MM.1S (cell line): Measurements from ENCODE around the gene BSG.

Source experiments
- CTCF ChIP-seq: fragments of 300-600 bp; sonication (generic); IDR thresholded peaks from 2 replicates; pipeline ENCODE4 v1.5.1; 2016; ENCODE audit warnings: antibody characterized with exemption, low read length, mixed read lengths
- EZH2 ChIP-seq: fragments of 300-600 bp; sonication (generic); optimal IDR thresholded peaks from 2 replicates; pipeline ENCODE3; 2017; ENCODE audit warnings: low read depth, mild to moderate bottlenecking, antibody characterized with exemption, low read length, mixed read lengths
- EZH2phosphoT487 ChIP-seq: fragments of 300-600 bp; sonication (generic); IDR thresholded peaks from 2 replicates; pipeline ENCODE4 v1.6.1; 2018; ENCODE audit warnings: antibody characterized with exemption, low read length

DNA sequence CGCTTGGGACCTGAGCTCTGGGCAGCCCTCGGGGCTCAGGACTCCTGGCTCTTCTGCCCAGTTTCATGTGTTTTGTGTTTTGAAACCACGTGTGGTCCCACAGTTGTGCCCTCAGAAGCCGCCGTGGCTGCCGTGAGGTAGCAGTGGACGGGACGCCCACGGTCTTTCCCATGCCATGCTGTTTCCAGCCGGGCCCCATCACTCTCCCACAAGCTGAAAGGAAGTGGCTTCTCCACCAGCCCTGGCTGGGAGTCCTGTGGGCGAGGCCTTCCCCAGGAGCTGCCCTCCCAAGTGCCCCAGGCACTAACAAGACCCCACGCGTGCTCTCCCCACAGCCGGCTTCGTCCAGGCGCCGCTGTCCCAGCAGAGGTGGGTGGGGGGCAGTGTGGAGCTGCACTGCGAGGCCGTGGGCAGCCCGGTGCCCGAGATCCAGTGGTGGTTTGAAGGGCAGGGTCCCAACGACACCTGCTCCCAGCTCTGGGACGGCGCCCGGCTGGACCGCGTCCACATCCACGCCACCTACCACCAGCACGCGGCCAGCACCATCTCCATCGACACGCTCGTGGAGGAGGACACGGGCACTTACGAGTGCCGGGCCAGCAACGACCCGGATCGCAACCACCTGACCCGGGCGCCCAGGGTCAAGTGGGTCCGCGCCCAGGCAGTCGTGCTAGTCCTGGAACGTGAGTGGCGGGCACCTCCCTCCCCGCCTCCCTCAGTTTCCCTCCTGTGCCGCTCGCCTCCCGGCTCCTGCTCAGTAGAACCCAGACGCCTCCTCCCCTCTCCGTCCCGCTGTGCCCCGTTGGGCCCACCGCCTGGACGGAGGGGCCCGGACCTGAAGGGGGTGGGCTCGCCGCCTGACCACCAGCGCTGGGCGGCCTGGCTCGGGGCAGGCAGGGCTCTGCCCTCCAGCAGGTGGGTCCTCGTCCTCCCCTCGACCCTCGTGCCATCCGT is 5.3 kb downstream of the BSG start:
- TF ChIP-seq CTCF: no peak
- TF ChIP-seq EZH2: no peak
- TF ChIP-seq EZH2phosphoT487: no peak
